Trophoblast cell (in vitro differentiated cells and primary cell): Measurements from ENCODE around the gene RCAN2.

ENCODE experiments used
- DNase-seq, 2 donors: peaks; one replicate each; pipeline ENCODE4 v3.0.0-alpha.2; 2016
- H2AFZ ChIP-seq: 2 replicates; pipeline ENCODE4 v1.6.1; 2013; ENCODE audit warnings: low read length, moderate library complexity, mild to moderate bottlenecking; ENCODE audit not compliant: insufficient read depth, poor library complexity
- H2AK5ac ChIP-seq: 2 replicates; pipeline ENCODE4 v1.6.1; 2013; ENCODE audit warnings: mild to moderate bottlenecking, low read length
- H2BK120ac ChIP-seq: 2 replicates; pipeline ENCODE4 v1.6.1; 2013; ENCODE audit warnings: low read length, mild to moderate bottlenecking, moderate library complexity; ENCODE audit not compliant: insufficient read depth, poor library complexity
- H2BK12ac ChIP-seq: 2 replicates; pipeline ENCODE4 v1.6.1; 2013; ENCODE audit warnings: mild to moderate bottlenecking, low read length, moderate library complexity
- H2BK5ac ChIP-seq: 2 replicates; pipeline ENCODE4 v1.6.1; 2013; ENCODE audit warnings: low read length, low read depth, moderate library complexity, mild to moderate bottlenecking; ENCODE audit not compliant: poor library complexity
- H3K14ac ChIP-seq: 2 replicates; pipeline ENCODE4 v1.6.1; 2013; ENCODE audit warnings: mild to moderate bottlenecking, low read length
- H3K18ac ChIP-seq: 2 replicates; pipeline ENCODE4 v1.6.1; 2013; ENCODE audit warnings: mild to moderate bottlenecking, low read length
- H3K23ac ChIP-seq: 2 replicates; pipeline ENCODE4 v1.6.1; 2013; ENCODE audit warnings: low read length
- H3K27ac ChIP-seq: 2 replicates; pipeline ENCODE4 v1.5.1; 2013; ENCODE audit warnings: low read depth, mild to moderate bottlenecking, inconsistent platforms, low read length, moderate library complexity
- H3K27me3 ChIP-seq: 2 replicates; pipeline ENCODE4 v1.6.1; 2013; ENCODE audit warnings: inconsistent platforms, mild to moderate bottlenecking, low read length, moderate library complexity; ENCODE audit not compliant: insufficient read depth
- H3K36me3 ChIP-seq, 2 experiments: 1 replicate in 1 of 2; 2 replicates in 1 of 2; pipeline ENCODE4 v1.6.1; 2013; ENCODE audit warnings: low read length in 2 of 2, mild to moderate bottlenecking in 2 of 2, moderate library complexity in 1 of 2; ENCODE audit not compliant: insufficient read depth in 2 of 2, control insufficient read depth in 1 of 2
- H3K4ac ChIP-seq: 2 replicates; pipeline ENCODE4 v1.6.1; 2013; ENCODE audit warnings: low read depth, mild to moderate bottlenecking, low read length, moderate library complexity
- H3K4me1 ChIP-seq, 2 experiments: 1 replicate in 1 of 2; 2 replicates in 1 of 2; pipeline ENCODE4 v1.6.1; 2013; ENCODE audit warnings: low read length in 2 of 2, mild to moderate bottlenecking in 2 of 2, moderate library complexity in 1 of 2; ENCODE audit not compliant: insufficient read depth in 2 of 2, control insufficient read depth in 1 of 2
- H3K4me2 ChIP-seq: 2 replicates; pipeline ENCODE4 v1.6.1; 2013; ENCODE audit warnings: inconsistent platforms, mild to moderate bottlenecking, low read length, moderate library complexity
- H3K4me3 ChIP-seq: 2 replicates; pipeline ENCODE4 v1.5.1; 2013; ENCODE audit warnings: mild to moderate bottlenecking, low read depth, low read length, inconsistent platforms
- H3K79me1 ChIP-seq: one replicate; pipeline ENCODE4 v1.6.1; 2013; ENCODE audit warnings: low read length
- H3K79me2 ChIP-seq: 2 replicates; pipeline ENCODE4 v1.6.1; 2013; ENCODE audit warnings: low read length, mild to moderate bottlenecking; ENCODE audit not compliant: control insufficient read depth, insufficient read depth, poor library complexity
- H3K9ac ChIP-seq: 2 replicates; pipeline ENCODE4 v1.6.1; 2013; ENCODE audit warnings: mild to moderate bottlenecking, low read length
- H3K9me3 ChIP-seq: 2 replicates; pipeline ENCODE4 v1.6.1; 2013; ENCODE audit warnings: low read depth, mild to moderate bottlenecking, control low read depth, inconsistent platforms, low read length; ENCODE audit not compliant: insufficient read depth
- H4K12ac ChIP-seq: 2 replicates; pipeline ENCODE4 v1.6.1; 2013; ENCODE audit warnings: low read depth, mild to moderate bottlenecking, low read length, moderate library complexity
- H4K8ac ChIP-seq: 2 replicates; pipeline ENCODE4 v1.6.1; 2013; ENCODE audit warnings: low read depth, mild to moderate bottlenecking, low read length, moderate library complexity
- H4K91ac ChIP-seq: one replicate; pipeline ENCODE4 v1.6.1; 2013; ENCODE audit warnings: low read depth, mild to moderate bottlenecking, low read length, moderate library complexity
- WGBS: extraction: QIAGEN DNeasy Blood & Tissue Kit; methylation state at CpG from one replicate; pipeline ENCODE4 v1.1.7; 2013; ENCODE audit warnings: missing lambda C conversion rate; ENCODE audit not compliant: insufficient read length, insufficient coverage; ENCODE audit errors: extremely low coverage; 5-methylcytosine and 5-hydroxymethylcytosine counted together

Gene RCAN2

GRCh38 chr6:46310196-46310595, 181.1 kb downstream of the RCAN2 start:
- no peak overlapping the region for H3K23ac ChIP-seq
- H3K9ac ChIP-seq: no peak overlapping the region
- no peaks in the 10 kb centered on the region for H3K36me3 ChIP-seq
- no peak overlapping the region for H3K4me3 ChIP-seq
- no peak overlapping the region for H4K8ac ChIP-seq
- DNase-seq: peak in 1 of 2 donors; percentile 43
- no peak overlapping the region for H2BK120ac ChIP-seq
- no peak overlapping the region for H3K18ac ChIP-seq
- no peaks in the 10 kb centered on the region for H3K27me3 ChIP-seq
- no peaks in the 10 kb centered on the region for H3K9me3 ChIP-seq
- H2BK5ac ChIP-seq: no peak overlapping the region
- no peaks in the 10 kb centered on the region for H3K4me1 ChIP-seq
- no peak overlapping the region for H4K12ac ChIP-seq
- H3K4me2 ChIP-seq: no peak overlapping the region
- H3K79me1 ChIP-seq: no peaks in the 10 kb centered on the region
- no peak overlapping the region for H3K4ac ChIP-seq
- H3K14ac ChIP-seq: no peak overlapping the region
- no CpG with 5 or more reads among the region's 1 CpG for WGBS
- no peak overlapping the region for H2BK12ac ChIP-seq
- no peak overlapping the region for H4K91ac ChIP-seq
- no peak overlapping the region for H2AFZ ChIP-seq
- H2AK5ac ChIP-seq: no peak overlapping the region
- no peaks in the 10 kb centered on the region for H3K79me2 ChIP-seq
- no peak overlapping the region for H3K27ac ChIP-seq

GRCh38 chr6:46306431-46306830, 184.8 kb downstream of the RCAN2 start:
- no peaks in the 10 kb centered on the region for H3K79me1 ChIP-seq
- H4K8ac ChIP-seq: no peak overlapping the region
- no peak overlapping the region for H3K9ac ChIP-seq
- no peak overlapping the region for H2BK12ac ChIP-seq
- no peak overlapping the region for H2AK5ac ChIP-seq
- no peaks in the 10 kb centered on the region for H3K79me2 ChIP-seq
- H2BK5ac ChIP-seq: no peak overlapping the region
- no peak overlapping the region for H4K91ac ChIP-seq
- no peaks in the 10 kb centered on the region for H3K36me3 ChIP-seq
- no peaks in the 10 kb centered on the region for H3K4me1 ChIP-seq
- H4K12ac ChIP-seq: no peak overlapping the region
- no peak overlapping the region for H3K27ac ChIP-seq
- no peak overlapping the region for H3K14ac ChIP-seq
- H2BK120ac ChIP-seq: no peak overlapping the region
- no peak overlapping the region for H3K18ac ChIP-seq
- no CpG with 5 or more reads among the region's 2 CpGs for WGBS
- no peak overlapping the region for H3K23ac ChIP-seq
- H3K9me3 ChIP-seq: no peaks in the 10 kb centered on the region
- no peak overlapping the region for H3K4me3 ChIP-seq
- H3K4ac ChIP-seq: no peak overlapping the region
- no peak overlapping the region for H2AFZ ChIP-seq
- DNase-seq: no peak
- no peaks in the 10 kb centered on the region for H3K27me3 ChIP-seq
- no peak overlapping the region for H3K4me2 ChIP-seq

- no peaks in the 10 kb centered on the region for H3K9me3 ChIP-seq
These were observed 185.4 kb downstream of the RCAN2 start for GRCh38 chr6:46305833-46306232.

GRCh38 chr6:46305236-46305635, 186.0 kb downstream of the RCAN2 start:
- H3K23ac ChIP-seq: no peak overlapping the region
- no peaks in the 10 kb centered on the region for H3K4me1 ChIP-seq
- no peak overlapping the region for H3K27ac ChIP-seq
- no peaks in the 10 kb centered on the region for H3K79me2 ChIP-seq
- H3K18ac ChIP-seq: no peak overlapping the region
- DNase-seq: no peak
- no peak overlapping the region for H3K4ac ChIP-seq
- H4K8ac ChIP-seq: no peak overlapping the region
- no peak overlapping the region for H4K91ac ChIP-seq
- no peak overlapping the region for H2BK12ac ChIP-seq
- H3K9ac ChIP-seq: no peak overlapping the region
- no peaks in the 10 kb centered on the region for H3K79me1 ChIP-seq
- no peak overlapping the region for H4K12ac ChIP-seq
- no peaks in the 10 kb centered on the region for H3K9me3 ChIP-seq
- H3K27me3 ChIP-seq: no peaks in the 10 kb centered on the region
- H2BK120ac ChIP-seq: no peak overlapping the region
- no peak overlapping the region for H2BK5ac ChIP-seq
- no peak overlapping the region for H3K14ac ChIP-seq
- no peak overlapping the region for H3K4me3 ChIP-seq
- no peaks in the 10 kb centered on the region for H3K36me3 ChIP-seq
- no peak overlapping the region for H3K4me2 ChIP-seq
- no peak overlapping the region for H2AK5ac ChIP-seq
- no CpG with 5 or more reads among the region's 2 CpGs for WGBS
- H2AFZ ChIP-seq: no peak overlapping the region

More at GRCh38 chr6:46305833-46306232, 185.4 kb downstream of the RCAN2 start:
- Histone ChIP-seq H3K4me3 (no peak overlapping the region), H3K79me1 (no peaks in the 10 kb centered on the region), H2BK120ac (no peak overlapping the region), H3K9ac (no peak overlapping the region), H4K8ac (no peak overlapping the region), H4K91ac (no peak overlapping the region), H3K4me1 (no peaks in the 10 kb centered on the region), H3K18ac (no peak overlapping the region), H3K79me2 (no peaks in the 10 kb centered on the region), H3K14ac (no peak overlapping the region), H3K27me3 (no peaks in the 10 kb centered on the region), H2BK12ac (no peak overlapping the region), H2AK5ac (no peak overlapping the region), H3K36me3 (no peaks in the 10 kb centered on the region), H4K12ac (no peak overlapping the region), H3K27ac (no peak overlapping the region), H3K4me2 (no peak overlapping the region), H3K23ac (no peak overlapping the region), H2BK5ac (no peak overlapping the region), H3K4ac (no peak overlapping the region), H2AFZ (no peak overlapping the region)
- peak; percentile 42 to 66 for DNase-seq
- no CpG with 5 or more reads among the region's 3 CpGs for WGBS
